ENCODE measurements around the gene NBEA.

GRCh38 chr13:35496761-35497386 lies 554.8 kb downstream of the NBEA start:
- TF ChIP-seq CTCF (tag by site-specific recombination; IDR thresholded peaks at IDR 0.05) (no peak), ZNF624 (tag by site-specific recombination; IDR thresholded peaks at IDR 0.05) (no peak), ZFP3 (tag by site-specific recombination; IDR thresholded peaks at IDR 0.05; ENCODE audit: low read depth) (no peak), ZNF211 (tag by site-specific recombination; IDR thresholded peaks at IDR 0.05; ENCODE audit: low read depth) (no peak), ZNF433 (tag by site-specific recombination; IDR thresholded peaks at IDR 0.05; ENCODE audit: low read depth) (no peak)
